ENCODE measurements around the gene ZFPM1. TPM values are rescaled to one million over a fixed set of nuclear protein-coding genes. Genes with fewer than 3 reads are reported as not detected.
A peak's percentile ranks its signal among the peaks of the same experiment; 100 is the strongest.

Gene ZFPM1
- total and polyA plus RNA-seq, 2 of the 8 experiments (the other 6 are each of a cell fraction or from before 2014, with no cell fraction given) = 0.74 to 4.8 TPM

DNA sequence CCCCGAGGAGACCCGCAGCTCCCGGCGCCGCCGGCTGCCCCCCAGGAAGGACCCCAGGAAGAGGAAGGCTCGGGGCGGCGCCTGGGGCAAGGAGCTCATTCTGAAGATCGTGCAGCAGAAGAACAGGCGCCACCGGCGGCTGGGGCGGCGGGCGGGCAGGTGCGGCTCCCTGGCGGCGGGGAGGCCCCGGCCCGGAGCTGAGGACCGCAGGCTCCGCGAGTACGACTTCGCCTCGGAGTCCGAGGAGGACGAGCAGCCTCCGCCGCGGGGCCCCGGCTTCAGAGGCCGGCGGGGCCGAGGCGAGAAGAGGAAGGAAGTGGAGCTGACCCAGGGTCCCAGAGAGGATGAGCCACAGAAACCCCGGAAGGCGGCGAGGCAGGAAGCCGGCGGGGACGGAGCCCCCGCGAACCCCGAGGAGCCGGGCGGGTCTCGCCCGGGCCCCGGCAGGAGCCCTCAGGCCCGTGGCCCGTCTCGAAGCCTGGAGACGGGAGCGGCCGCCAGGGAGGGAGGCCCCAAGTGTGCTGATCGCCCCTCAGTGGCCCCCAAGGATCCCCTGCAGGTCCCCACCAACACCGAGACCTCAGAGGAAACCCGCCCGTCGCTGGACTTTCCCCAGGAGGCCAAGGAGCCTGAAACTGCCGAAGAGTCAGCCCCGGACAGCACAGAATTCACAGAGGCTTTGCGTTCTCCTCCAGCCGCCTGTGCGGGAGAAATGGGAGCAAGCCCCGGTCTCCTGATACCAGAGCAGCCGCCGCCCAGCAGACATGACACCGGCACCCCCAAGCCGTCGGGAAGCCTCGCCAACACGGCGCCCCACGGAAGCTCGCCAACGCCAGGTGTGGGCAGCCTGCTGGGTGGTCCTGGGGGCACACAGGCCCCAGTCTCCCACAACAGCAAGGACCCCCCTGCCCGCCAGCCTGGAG lies 22.3 kb upstream of the ZFPM1 start:
- Histone ChIP-seq H2BK20ac (ENCODE audit: low read length) (no peak overlapping the region), H3K23ac (ENCODE audit: insufficient read length) (no peak overlapping the region), H3K9me3 (ENCODE audit: insufficient read depth in 2 of 2, low read depth in 1 of 2, low read length in 1 of 2) (no peaks in the 10 kb centered on the region), H3K56ac (replicated peaks; ENCODE audit: insufficient read length, low read depth, low read length) (no peak overlapping the region), H2BK5ac (ENCODE audit: low read depth, low read length) (no peak overlapping the region), H3K27me3 (replicated peaks in 1 of 4; ENCODE audit: control insufficient read depth in 3 of 4, extremely low read depth in 1 of 4, insufficient read depth in 3 of 4, low read length in 3 of 4) (peaks cover 0 to 24% (median 16%) of the 10 kb centered on the region in 4 experiments; a peak in 5 of 7 replicates), H2BK15ac (ENCODE audit: low read length) (no peak overlapping the region), H2BK12ac (ENCODE audit: low read depth, low read length) (no peak overlapping the region), H2AFZ (ENCODE audit: low read length) (no peak overlapping the region), H4K5ac (ENCODE audit: insufficient read length, low read depth, low read length) (no peak overlapping the region), H4K91ac (replicated peaks; ENCODE audit: insufficient read length, low read length) (no peak overlapping the region), H3K4me1 (replicated peaks in 1 of 4; ENCODE audit: control insufficient read depth in 3 of 4, insufficient read depth in 4 of 4, low read length in 3 of 4) (peaks cover 0 to 5% (median 2%) of the 10 kb centered on the region in 4 experiments; a peak in 2 of 7 replicates), H3K4me2 (ENCODE audit: insufficient read depth in 1 of 2, low read depth in 2 of 2, low read length in 2 of 2) (peak overlapping the region; percentile 39 to 60), H3K27ac (ENCODE audit: low read depth, low read length) (no peak overlapping the region), H3K18ac (ENCODE audit: extremely low read depth, low read length) (no peak overlapping the region), H3K23me2 (ENCODE audit: low read depth, low read length) (no peaks in the 10 kb centered on the region), H3K9ac (replicated peaks in 1 of 4; ENCODE audit: extremely low read depth in 1 of 4, low read depth in 3 of 4, low read length in 3 of 4) (no peak overlapping the region), H3K4ac (replicated peaks; ENCODE audit: insufficient read length, low read depth, low read length) (no peak overlapping the region), H2AK5ac (ENCODE audit: low read depth, low read length) (no peak overlapping the region), H2BK120ac (replicated peaks; ENCODE audit: low read depth, low read length) (no peak overlapping the region), H3K79me1 (ENCODE audit: low read depth, low read length) (no peaks in the 10 kb centered on the region), H3K14ac (ENCODE audit: insufficient read length) (no peak overlapping the region), H4K8ac (ENCODE audit: extremely low read depth, insufficient read depth, low read length) (peak overlapping the region; percentile 79), H3K36me3 (ENCODE audit: control insufficient read depth in 2 of 4, insufficient read depth in 4 of 4, low read length in 3 of 4) (no peaks in the 10 kb centered on the region), H4K20me1 (replicated peaks in 1 of 2; ENCODE audit: control insufficient read depth in 1 of 2, insufficient read depth in 2 of 2, low read length in 2 of 2) (no peaks in the 10 kb centered on the region), H3K79me2 (ENCODE audit: control insufficient read depth in 1 of 2, insufficient read depth in 2 of 2, low read length in 2 of 2) (no peaks in the 10 kb centered on the region), H3K4me3 (ENCODE audit: extremely low read depth in 1 of 4, insufficient read depth in 2 of 4, low read depth in 3 of 4, low read length in 4 of 4) (peak overlapping the region in 3 of 4 experiments; percentile 27 to 58 (median 36); a peak in 6 of 8 replicates)
- WGBS, 2 experiments (ENCODE audit: extremely low coverage in 1 of 2, insufficient coverage in 1 of 2, insufficient read length in 1 of 2, insufficient replicate concordance in 2 of 2, low coverage in 1 of 2, low lambda C conversion rate in 2 of 2, missing lambda C conversion rate in 1 of 2) = 84% methylated on average over 17 of the region's 80 CpGs; no CpG with 5 or more reads in 1 of the 2 experiments
- CTCF ChIA-PET (ENCODE audit: partially characterized antibody) = interaction anchor here (0.8 to 2.3 kb wide), 6 partner anchors 8 to 233 kb away, joined by 3 to 8 read pairs (median 4); no protein-coding TSS in a partner anchor
- DNase-seq (ENCODE audit: low read depth in 1 of 2, low spot score in 2 of 2) (peak in 1 of 2 experiments; percentile 74), FAIRE-seq (no peak)
- POLR2A ChIA-PET (ENCODE audit: partially characterized antibody) = no interaction called here
- TF ChIP-seq KDM4A (IDR thresholded peaks at IDR 0.05; ENCODE audit: low read depth, low read length, severe bottlenecking) = peak; percentile 54
- no peak for TF ChIP-seq SP4 (IDR thresholded peaks at IDR 0.05; ENCODE audit: low read length)
- TF ChIP-seq YY1 (IDR thresholded peaks at IDR 0.05; ENCODE audit: low read depth, low read length) = no peak
- no peak for TF ChIP-seq JUN (IDR thresholded peaks at IDR 0.05; ENCODE audit: low read depth, low read length)
- peak; percentile 45 for TF ChIP-seq SUZ12 (IDR thresholded peaks at IDR 0.05; ENCODE audit: low read length)
- TF ChIP-seq EZH2 (IDR thresholded peaks at IDR 0.05; ENCODE audit: low read depth, low read length, severe bottlenecking) = peak; percentile 47
- TF ChIP-seq RNF2 (IDR thresholded peaks at IDR 0.05; ENCODE audit: borderline replicate concordance, low read depth, low read length, missing control alignments, poor library complexity, severe bottlenecking) = no peak
- TF ChIP-seq GABPA (IDR thresholded peaks at IDR 0.05; ENCODE audit: borderline replicate concordance, insufficient read depth, low read length) = 0 out of 2 replicates have a peak, but pooled peaks have one; percentile 19
- TF ChIP-seq POLR2A (IDR thresholded peaks at IDR 0.05; ENCODE audit: control extremely low read depth in 1 of 2, low read depth in 2 of 2, low read length in 2 of 2) = no peak
- TF ChIP-seq JUND (IDR thresholded peaks at IDR 0.05; ENCODE audit: low read length) = no peak
